Stimulated activated CD4-positive, alpha-beta T cell treated with anti-CD3 and anti-CD28 coated beads, Interleukin-4, amount 100 ng/mL, for 24 hours (primary cell): Measurements from ENCODE around the gene POLR3A.
"Not testable (repeated sequence)": the region's sequence is repeated elsewhere in the genome, so short reads cannot be mapped to it uniquely, and the experiment has no call there.

Experiments
- DNase-seq: peaks from one replicate; pipeline ENCODE4 v3.0.0-alpha.2; 2020

POLR3A gene

DNA sequence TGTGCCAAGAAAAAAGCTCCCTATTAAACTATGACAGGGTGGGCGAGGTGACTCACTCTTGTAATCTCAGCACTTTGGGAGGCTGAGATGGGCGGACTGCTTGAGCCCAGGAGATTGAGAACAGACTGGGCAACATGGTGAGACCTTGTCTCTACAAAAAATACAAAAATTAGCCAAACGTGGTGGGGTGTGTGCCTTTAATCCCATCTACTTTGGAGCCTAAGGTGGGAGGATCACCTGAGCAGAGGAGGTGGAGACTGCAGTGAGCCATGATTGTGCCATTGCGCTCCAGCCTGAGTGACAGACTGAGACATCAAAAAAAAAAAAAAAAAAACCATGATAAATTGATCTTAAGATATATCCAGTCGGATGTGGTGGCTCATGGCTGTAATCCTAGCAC, 11.5 kb downstream of the POLR3A start:
- DNase-seq, result no peak

GRCh38 chr10:78015546-78015945, 13.8 kb downstream of the POLR3A start:
- DNase-seq, result no peak

- DNase-seq, result no peak
These were observed 15.8 kb downstream of the POLR3A start for GRCh38 chr10:78013564-78013963.

GRCh38 chr10:78011065-78011464, 18.2 kb downstream of the POLR3A start:
- DNase-seq, result no peak

GRCh38 chr10:78010278-78010677, 19.0 kb downstream of the POLR3A start:
- DNase-seq, result no peak

DNA sequence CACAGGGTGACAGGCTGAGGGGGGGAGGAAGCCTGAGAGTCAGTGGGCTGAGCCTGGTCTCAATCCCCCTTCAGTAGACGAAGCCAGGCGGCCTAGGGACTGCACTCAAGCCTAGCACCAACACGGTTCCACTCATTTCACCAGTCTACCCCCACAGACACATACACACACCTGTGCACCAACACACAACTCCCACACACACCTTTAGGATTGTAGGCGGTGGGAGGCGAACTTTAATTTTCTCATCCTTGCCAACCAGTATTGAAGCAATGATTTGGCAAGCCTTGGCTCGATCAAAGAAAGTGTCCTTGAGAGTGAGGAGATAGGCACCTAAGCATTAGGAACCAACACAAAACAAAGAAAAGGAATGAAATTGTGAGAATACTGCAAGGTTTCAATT, 19.7 kb downstream of the POLR3A start:
- no peak for DNase-seq

DNA sequence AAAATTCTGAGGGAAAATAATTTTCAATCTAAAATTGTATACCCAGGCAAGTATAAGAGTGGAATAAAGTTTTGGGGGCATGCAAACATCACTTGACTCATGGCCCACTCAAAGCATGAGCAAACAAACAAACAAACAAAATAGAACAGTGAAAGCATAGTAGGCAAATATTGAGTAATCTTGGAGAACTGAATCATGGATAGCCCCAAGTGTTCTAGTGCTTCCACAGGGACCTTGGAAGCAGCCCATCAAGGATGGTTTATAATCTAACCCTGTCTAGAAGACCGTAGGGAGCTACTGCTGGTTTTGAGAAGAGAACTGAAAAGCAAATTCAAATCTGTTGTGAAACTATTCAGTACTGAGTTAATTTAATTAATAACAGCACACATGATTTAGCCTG, 22.1 kb downstream of the POLR3A start:
- no peak for DNase-seq

- DNase-seq, result no peak
These were observed 24.9 kb downstream of the POLR3A start for GRCh38 chr10:78004215-78005026.

- DNase-seq, result no peak
These were observed 26.6 kb downstream of the POLR3A start for GRCh38 chr10:78002541-78003288.

DNA sequence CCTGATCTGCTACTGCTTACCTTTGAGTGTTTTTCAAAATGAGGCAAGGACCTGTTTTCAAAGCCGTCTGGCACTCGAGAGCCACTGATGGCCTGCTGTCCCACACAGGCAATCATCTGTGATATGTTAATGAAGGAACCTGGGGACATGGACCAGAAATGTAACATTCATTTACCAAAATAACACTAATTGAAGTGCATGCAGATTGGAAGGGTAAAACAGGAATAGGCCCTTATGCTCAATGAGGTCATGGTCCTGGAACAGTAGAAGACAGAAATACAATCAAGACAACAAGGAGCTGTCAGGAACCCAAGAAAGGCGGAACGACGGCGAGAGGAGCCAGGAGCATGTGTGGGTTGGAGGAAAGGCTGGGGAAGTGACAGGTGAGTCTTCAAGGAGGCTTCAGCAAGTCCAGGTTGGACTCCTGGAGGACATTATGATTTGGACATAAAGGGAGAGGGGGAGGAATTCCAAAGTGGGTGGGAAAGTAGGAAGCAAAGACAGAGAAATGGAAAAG, 28.3 kb downstream of the POLR3A start:
- DNase-seq, result no peak

GRCh38 chr10:78000206-78000605, 29.1 kb downstream of the POLR3A start:
- DNase-seq, result no peak

GRCh38 chr10:77998780-77999179, 30.5 kb downstream of the POLR3A start:
- not testable (repeated sequence) for DNase-seq

GRCh38 chr10:77993620-77994019, 35.7 kb downstream of the POLR3A start:
- no peak for DNase-seq

GRCh38 chr10:77989081-77989724, 40.1 kb downstream of the POLR3A start:
- DNase-seq, result no peak

GRCh38 chr10:77987671-77988255, 41.6 kb downstream of the POLR3A start:
- DNase-seq, result no peak

DNA sequence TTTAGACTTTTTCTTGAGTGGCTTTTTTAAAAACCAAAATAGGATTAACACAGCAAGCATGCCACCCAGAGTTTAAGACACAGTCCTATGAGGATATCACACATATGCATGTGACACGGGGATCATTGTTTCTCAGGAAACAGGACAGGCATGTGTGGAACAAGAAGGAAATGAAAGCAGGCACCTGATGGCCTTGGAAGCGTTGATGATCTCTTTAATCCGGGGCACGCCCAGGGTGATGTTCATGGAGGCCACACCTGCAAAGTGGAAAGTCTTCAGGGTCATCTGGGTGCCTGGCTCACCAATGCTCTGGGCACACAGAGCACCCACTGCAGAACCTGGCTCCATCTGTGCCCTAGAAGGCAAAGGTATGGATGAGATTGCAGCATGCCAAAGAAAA, 44.3 kb downstream of the POLR3A start:
- DNase-seq, result no peak

DNA sequence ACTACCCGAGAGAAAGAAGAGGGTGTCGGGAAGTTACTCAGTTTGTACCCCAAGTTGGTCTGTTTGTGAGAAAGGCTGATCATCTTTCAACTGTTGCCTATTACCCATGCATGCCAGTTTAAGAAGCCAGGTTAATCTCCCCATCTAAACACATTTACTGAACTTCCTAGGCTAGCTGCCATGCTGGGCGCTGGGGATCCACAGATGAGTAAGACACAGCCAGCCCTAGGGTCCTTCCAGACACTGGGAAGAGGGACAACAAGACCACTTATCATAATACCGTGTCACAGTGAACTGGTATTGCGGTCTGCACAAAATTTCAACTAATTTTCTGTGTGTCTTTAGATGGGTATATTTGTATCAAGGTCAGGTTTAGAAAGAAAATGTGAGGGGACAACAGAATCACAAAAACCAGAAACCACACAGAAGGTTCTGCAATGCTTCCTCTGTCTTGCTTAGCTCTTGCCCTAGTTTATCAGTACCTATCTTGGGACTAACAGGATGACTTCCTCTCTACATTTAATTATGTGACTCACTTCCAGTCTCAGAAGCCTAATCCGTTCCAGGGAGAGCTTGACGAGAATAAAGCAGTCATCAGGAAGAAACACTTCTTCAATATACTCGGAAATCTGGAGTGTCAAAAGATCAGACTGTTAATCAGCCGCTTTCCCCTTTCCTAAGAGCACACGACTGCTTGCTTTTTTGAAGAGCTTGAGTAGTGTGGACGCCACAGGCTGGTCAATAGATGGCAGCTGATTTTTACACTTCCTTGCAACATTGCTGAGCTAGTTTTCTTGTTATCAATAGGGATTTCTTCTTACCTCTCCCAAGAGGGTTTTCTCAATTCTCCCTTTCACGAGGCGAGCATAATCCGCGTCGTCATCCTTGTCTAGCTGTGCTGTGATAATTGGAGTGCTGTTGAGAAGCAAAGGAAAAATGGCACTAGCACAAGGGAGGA, 45.7 kb downstream of the POLR3A start:
- no peak for DNase-seq

GRCh38 chr10:77981281-77981680, 48.0 kb downstream of the POLR3A start:
- DNase-seq, result no peak

- DNase-seq, result no peak
These were observed 50.1 kb downstream of the POLR3A start for GRCh38 chr10:77979221-77979620.

DNA sequence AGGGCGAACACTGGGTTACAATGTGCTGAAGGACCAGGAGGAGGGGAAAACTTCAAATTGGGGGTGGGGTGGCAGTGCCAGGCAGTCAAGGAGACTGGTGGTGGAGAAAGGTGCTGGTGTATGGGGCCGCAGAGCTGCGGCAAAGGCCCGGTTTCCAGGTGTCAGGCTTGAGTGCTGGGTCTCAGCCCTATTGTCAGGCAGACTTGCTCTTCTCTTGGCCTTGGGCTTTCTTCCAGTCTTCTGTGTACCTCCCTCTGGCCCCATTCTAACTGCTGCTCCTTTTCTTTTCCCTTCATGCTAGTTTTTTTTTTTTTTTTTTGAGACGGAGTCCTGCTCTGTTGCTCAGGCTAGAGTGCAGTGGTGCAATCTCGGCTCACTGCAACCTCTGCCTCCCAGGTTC, 51.0 kb downstream of the POLR3A start:
- DNase-seq, result no peak

- DNase-seq, result no peak
These were observed 51.4 kb downstream of the POLR3A start for GRCh38 chr10:77977934-77978333.

- no peak for DNase-seq
These were observed 52.3 kb downstream of the POLR3A start for GRCh38 chr10:77977016-77977415.
